Glutamatergic neuron (in vitro differentiated cells): Measurements from ENCODE around the gene CST3. TPM values are rescaled to one million over a fixed set of nuclear protein-coding genes. Genes with fewer than 3 reads are reported as not detected.

Experiments used
- DNase-seq: peaks from one replicate; pipeline ENCODE4 v3.0.0; 2022
- H3K27ac Mint-ChIP-seq: one replicate; pipeline ENCODE4 v1.8.0; 2020; ENCODE audit warnings: mild to moderate bottlenecking, mixed read lengths, inconsistent platforms; ENCODE audit not compliant: unreplicated experiment
- H3K27me3 Mint-ChIP-seq: one replicate; pipeline ENCODE4 v1.8.0; 2020; ENCODE audit warnings: mild to moderate bottlenecking, moderate library complexity, mixed read lengths, inconsistent platforms; ENCODE audit not compliant: unreplicated experiment
- H3K36me3 Mint-ChIP-seq: one replicate; pipeline ENCODE4 v1.8.0; 2020; ENCODE audit warnings: mild to moderate bottlenecking, mixed read lengths, inconsistent platforms; ENCODE audit not compliant: unreplicated experiment
- H3K4me1 Mint-ChIP-seq: one replicate; pipeline ENCODE4 v1.8.0; 2020; ENCODE audit warnings: mild to moderate bottlenecking, low read depth, mixed read lengths, inconsistent platforms; ENCODE audit not compliant: unreplicated experiment
- H3K4me3 Mint-ChIP-seq: one replicate; pipeline ENCODE4 v1.8.0; 2020; ENCODE audit warnings: mild to moderate bottlenecking, mixed read lengths, inconsistent platforms; ENCODE audit not compliant: unreplicated experiment
- H3K9me3 Mint-ChIP-seq: one replicate; pipeline ENCODE4 v1.8.0; 2020; ENCODE audit warnings: mild to moderate bottlenecking, moderate library complexity, mixed read lengths, inconsistent platforms; ENCODE audit not compliant: unreplicated experiment
- total RNA-seq: library from RNA; stranded (reverse); fragmentation: NEBNext Ultra II Directional; extraction: Animal tissue kit (Norgen Biotek cat#: 25700); gene quantifications from one replicate; pipeline ENCODE4 v1.2.1, GENCODE V29; 2021; ENCODE audit not compliant: unreplicated experiment
- TF ChIP-seq, protein P1 (sequence below): fragments of 200-600 bp; sonication (generic); IDR thresholded peaks from one replicate; pipeline ENCODE4 v1.5.0; 2021; ENCODE audit not compliant: partially characterized antibody, unreplicated experiment

Gene CST3
- total RNA-seq, 1 donor from 2014 or later: 224 TPM

DNA sequence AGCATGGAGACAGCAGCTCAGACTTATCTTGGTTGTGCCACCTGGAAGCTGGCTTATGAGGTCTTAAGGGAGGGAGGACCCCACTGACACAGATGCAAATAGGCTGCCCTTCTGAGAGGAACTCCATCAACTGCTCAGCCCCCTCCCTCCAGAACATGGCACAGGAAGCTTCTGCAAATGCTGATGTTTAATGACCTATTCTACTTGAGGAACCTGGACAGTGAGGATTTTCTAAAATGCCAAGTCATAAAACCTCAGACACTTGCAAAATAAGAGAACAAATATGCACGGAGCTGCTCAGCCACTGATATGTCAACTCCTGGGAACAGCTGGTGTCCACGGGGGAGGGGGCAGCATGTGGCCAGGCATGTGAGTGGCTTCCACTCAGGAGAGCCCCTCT lies 35.5 kb downstream of the CST3 start:
- TF ChIP-seq, protein P1, sequence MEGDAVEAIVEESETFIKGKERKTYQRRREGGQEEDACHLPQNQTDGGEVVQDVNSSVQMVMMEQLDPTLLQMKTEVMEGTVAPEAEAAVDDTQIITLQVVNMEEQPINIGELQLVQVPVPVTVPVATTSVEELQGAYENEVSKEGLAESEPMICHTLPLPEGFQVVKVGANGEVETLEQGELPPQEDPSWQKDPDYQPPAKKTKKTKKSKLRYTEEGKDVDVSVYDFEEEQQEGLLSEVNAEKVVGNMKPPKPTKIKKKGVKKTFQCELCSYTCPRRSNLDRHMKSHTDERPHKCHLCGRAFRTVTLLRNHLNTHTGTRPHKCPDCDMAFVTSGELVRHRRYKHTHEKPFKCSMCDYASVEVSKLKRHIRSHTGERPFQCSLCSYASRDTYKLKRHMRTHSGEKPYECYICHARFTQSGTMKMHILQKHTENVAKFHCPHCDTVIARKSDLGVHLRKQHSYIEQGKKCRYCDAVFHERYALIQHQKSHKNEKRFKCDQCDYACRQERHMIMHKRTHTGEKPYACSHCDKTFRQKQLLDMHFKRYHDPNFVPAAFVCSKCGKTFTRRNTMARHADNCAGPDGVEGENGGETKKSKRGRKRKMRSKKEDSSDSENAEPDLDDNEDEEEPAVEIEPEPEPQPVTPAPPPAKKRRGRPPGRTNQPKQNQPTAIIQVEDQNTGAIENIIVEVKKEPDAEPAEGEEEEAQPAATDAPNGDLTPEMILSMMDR: no peak
- Mint-ChIP-seq H3K4me1 (no peaks in the 10 kb centered on the region), H3K27me3 (no peaks in the 10 kb centered on the region), H3K9me3 (no peaks in the 10 kb centered on the region), H3K27ac (no peak overlapping the region), H3K4me3 (no peak overlapping the region), H3K36me3 (no peaks in the 10 kb centered on the region)
- no peak for DNase-seq

DNA sequence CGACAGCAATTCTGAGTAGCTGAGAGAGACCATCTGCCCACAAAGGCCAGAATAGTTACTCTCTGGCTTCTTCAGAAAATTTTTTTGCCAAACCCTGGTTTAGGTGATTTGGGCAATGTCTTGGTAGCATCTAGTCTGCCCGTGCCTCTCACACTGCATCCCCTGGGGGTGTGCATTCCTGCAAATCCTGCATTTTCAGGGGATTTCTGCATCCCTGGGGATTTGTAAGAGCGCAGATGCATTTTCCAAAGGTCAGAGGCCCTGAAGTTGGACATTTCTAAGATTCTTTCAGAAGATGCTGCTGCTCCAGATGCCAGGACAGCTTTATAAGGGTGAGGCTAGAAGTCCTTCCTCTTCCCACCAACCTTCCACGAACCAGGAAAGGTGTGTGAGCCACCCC lies 36.0 kb downstream of the CST3 start:
- TF ChIP-seq, protein P1: no peak
- Mint-ChIP-seq H3K4me3 (no peak overlapping the region), H3K36me3 (no peaks in the 10 kb centered on the region), H3K27ac (no peak overlapping the region), H3K27me3 (no peaks in the 10 kb centered on the region), H3K4me1 (no peaks in the 10 kb centered on the region), H3K9me3 (no peaks in the 10 kb centered on the region)
- DNase-seq: no peak

DNA sequence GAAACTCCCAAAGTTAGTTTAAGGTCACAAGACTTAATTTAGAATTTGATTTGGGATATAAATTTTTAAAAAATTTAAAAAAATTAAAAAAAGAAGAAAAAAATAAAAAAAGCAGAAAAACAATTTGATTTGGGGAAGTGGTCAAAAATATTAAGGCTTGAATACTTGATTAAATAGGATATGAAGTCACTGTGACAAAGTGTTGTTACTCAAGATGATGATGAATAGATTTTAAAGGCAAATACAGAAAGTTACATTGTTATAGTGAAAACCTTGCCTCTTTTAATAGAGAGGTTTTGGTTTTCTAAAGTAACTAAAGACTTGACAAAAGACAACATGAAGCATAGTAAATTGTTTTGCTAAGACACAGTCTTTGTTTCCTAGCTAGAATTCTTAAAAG lies 39.3 kb downstream of the CST3 start:
- Mint-ChIP-seq H3K27ac (no peak overlapping the region), H3K4me3 (no peak overlapping the region), H3K27me3 (no peaks in the 10 kb centered on the region), H3K9me3 (no peaks in the 10 kb centered on the region), H3K4me1 (no peaks in the 10 kb centered on the region), H3K36me3 (no peaks in the 10 kb centered on the region)
- no peak for DNase-seq
- TF ChIP-seq, protein P1: no peak

DNA sequence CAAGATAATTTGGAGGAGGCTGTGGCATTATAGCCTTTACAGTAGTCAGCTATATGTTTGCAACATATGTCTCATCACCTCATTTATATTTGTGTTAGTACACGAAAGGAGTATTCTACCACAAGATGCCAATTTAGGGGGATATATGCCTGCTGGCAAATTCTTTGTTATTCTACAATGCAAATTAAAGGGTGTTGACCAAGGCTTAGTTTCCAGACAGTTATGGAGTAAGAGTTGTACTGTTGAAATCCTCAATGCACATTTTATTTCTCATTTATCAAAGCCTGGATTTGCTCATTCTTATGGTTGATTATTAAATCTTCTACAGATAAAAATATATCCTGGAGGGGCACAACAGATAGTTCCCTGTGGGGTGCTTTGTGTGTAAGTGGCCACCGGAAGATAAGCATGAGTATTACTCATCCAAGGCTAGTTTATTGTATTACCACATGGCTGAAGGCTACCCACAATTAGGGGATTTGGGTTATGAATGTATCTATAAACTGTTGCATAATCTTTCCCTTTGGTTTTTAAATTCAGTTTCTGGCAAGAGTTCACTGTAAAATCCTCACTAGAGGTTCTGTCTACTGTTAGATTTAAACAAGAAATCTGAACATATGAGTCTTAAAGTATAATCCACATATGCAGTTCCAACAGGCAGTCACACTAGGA lies 41.0 kb downstream of the CST3 start:
- Mint-ChIP-seq H3K4me3 (no peak overlapping the region), H3K9me3 (no peaks in the 10 kb centered on the region), H3K27me3 (no peaks in the 10 kb centered on the region), H3K27ac (no peak overlapping the region), H3K36me3 (no peaks in the 10 kb centered on the region), H3K4me1 (no peaks in the 10 kb centered on the region)
- TF ChIP-seq, protein P1: no peak
- DNase-seq: no peak

DNA sequence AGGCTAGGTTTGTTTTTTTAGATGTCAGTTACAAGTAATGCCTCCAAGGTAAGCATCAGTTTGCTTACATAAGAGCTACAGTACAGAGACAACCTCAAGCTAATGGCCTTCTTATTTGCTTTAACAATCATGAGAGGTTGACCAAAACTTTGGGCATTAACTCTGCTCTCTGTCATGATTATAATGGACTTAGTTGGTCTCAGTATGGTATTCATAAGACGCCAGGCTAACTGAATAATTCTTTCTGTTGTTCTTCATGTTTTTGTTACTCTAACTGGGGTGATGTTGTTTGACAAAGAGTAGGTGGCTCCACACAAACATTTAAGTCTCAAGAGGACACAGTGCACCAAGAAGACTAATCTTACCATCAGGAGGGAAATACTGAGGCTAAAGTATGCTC lies 41.8 kb downstream of the CST3 start:
- no peaks in the 10 kb centered on the region for H3K27me3 Mint-ChIP-seq
- no peaks in the 10 kb centered on the region for H3K4me1 Mint-ChIP-seq
- no peak for DNase-seq
- H3K4me3 Mint-ChIP-seq: no peak overlapping the region
- H3K27ac Mint-ChIP-seq: no peak overlapping the region
- no peaks in the 10 kb centered on the region for H3K36me3 Mint-ChIP-seq
- TF ChIP-seq, protein P1: no peak
- H3K9me3 Mint-ChIP-seq: no peaks in the 10 kb centered on the region
